Sigmoid colon (tissue), 4 donors: ENCODE results near the gene TNP2.

Source experiments
- CTCF ChIP-seq, 4 experiments: fragments of 450-650 bp in 3 of 4; fragments of 200-600 bp in 1 of 4; IDR thresholded peaks; one replicate each; pipeline ENCODE4 v1.5.1; 2016 to 2019; ENCODE audit warnings: antibody characterized with exemption in 4 of 4, mild to moderate bottlenecking in 3 of 4, moderate library complexity in 2 of 4
- EP300 ChIP-seq, 4 donors: sonication (generic); formaldehyde crosslinking; IDR thresholded peaks; one replicate each; pipeline ENCODE4 v1.6.1; 2017; ENCODE audit warnings: antibody characterized with exemption in 4 of 4
- POLR2A ChIP-seq, 2 donors: fragments of 450-650 bp; IDR thresholded peaks; one replicate each; pipeline ENCODE4 v1.6.1; 2016; ENCODE audit warnings: antibody characterized with exemption in 2 of 2, mild to moderate bottlenecking in 2 of 2, moderate library complexity in 2 of 2
- POLR2AphosphoS5 ChIP-seq, 4 donors: sonication (generic); formaldehyde crosslinking; IDR thresholded peaks; one replicate each; pipeline ENCODE4 v1.6.1; 2017; ENCODE audit warnings: antibody characterized with exemption in 4 of 4

GRCh38 chr16:11231367-11231970 lies 37.7 kb downstream of the TNP2 start:
- TF ChIP-seq POLR2AphosphoS5 (IDR thresholded peaks at IDR 0.05) (no peak), CTCF (IDR thresholded peaks at IDR 0.05) (no peak), POLR2A (IDR thresholded peaks at IDR 0.05) (no peak), EP300 (IDR thresholded peaks at IDR 0.05) (no peak)
